ENCODE measurements around the gene RHOXF2.
"Not testable (repeated sequence)": the region's sequence is repeated elsewhere in the genome, so short reads cannot be mapped to it uniquely, and the experiment has no call there.

- not testable (repeated sequence) for TF ChIP-seq ZNF274 (IDR thresholded peaks at IDR 0.05; ENCODE audit: low read depth, low read length); YY1 (IDR thresholded peaks at IDR 0.05; ENCODE audit: insufficient read depth, insufficient read length); SUZ12 (IDR thresholded peaks at IDR 0.05; ENCODE audit: extremely low read depth, insufficient read depth, insufficient read length)
These were observed 37.4 kb downstream of the RHOXF2 start for GRCh38 chrX:120195786-120196185.
